ENCODE measurements around the gene PLAC9. TPM values are rescaled to one million over a fixed set of nuclear protein-coding genes. Genes with fewer than 3 reads are reported as not detected.

The PLAC9 gene
- total RNA-seq, 2 donors from 2014 or later, result 42.7 to 123 TPM

GRCh38 chr10:80176526-80176925 lies 44.0 kb downstream of the PLAC9 start:
- Histone ChIP-seq H3K36me3 (peaks cover 10% of the 10 kb centered on the region), H3K4me1 (ENCODE audit: control insufficient read depth in 1 of 2, low read depth in 2 of 2) (peaks cover 5 to 50% of the 10 kb centered on the region in 2 donors), H3K9me3 (no peaks in the 10 kb centered on the region), H3K27ac (no peak overlapping the region), H3K27me3 (replicated peaks; ENCODE audit: insufficient read depth) (no peaks in the 10 kb centered on the region), H3K4me3 (no peak overlapping the region)
- DNase-seq (ENCODE audit: low spot score) (no peak), ATAC-seq (ENCODE audit: insufficient number of reproducible peaks, low FRiP score, low read depth) (no peak)
- no peak for TF ChIP-seq CTCF (IDR thresholded peaks at IDR 0.05)

DNA sequence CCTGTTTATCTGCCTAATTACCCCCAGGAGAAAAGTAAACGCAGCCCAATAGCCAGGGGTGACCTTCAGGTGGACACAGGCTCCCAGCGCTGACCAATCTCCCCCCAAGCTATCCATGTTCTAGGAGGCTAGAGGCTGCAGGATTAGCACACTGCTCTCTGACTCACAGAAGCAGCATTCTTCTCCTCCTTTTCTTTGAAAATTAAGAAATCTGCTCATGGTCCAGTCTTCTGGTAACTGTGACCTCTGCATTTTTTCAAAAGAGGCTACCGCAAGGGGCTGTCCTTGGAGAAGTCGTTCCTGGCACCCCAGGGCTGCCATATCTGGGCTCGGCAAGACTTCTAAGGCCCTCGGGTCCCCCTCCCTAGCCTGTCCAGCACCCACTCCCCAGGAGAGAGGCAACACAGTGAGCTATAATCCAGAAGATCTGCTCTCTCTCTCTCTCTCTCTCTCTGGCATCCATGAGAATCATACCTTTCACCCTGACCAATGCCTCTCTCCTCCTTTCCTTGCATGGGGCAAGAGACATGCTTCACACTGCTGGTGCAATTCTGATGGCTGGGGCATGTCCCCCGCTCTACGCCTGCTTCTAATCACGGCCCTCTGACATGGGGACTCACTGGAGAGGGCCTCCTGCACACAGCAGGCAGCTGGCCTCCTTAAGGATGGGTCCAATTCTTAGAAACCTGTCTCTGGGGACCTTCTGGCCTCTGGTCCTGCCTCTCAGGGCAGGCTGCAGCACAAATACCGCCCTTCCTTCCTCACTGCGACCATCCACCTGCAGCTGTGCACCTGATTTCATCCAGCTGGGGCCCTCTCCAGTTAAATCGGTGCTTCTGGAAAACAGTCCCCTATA lies 45.5 kb downstream of the PLAC9 start:
- H3K36me3 ChIP-seq, result peaks cover 7% of the 10 kb centered on the region
- H3K4me1 ChIP-seq (ENCODE audit: control insufficient read depth in 1 of 2, low read depth in 2 of 2), result peaks cover 9 to 53% of the 10 kb centered on the region in 2 donors
- DNase-seq (ENCODE audit: low spot score) (no peak), ATAC-seq (ENCODE audit: insufficient number of reproducible peaks, low FRiP score, low read depth) (no peak)
- no peaks in the 10 kb centered on the region for H3K27me3 ChIP-seq (replicated peaks; ENCODE audit: insufficient read depth)
- no peak overlapping the region for H3K27ac ChIP-seq
- no peak for TF ChIP-seq CTCF (IDR thresholded peaks at IDR 0.05)
- H3K4me3 ChIP-seq, result no peak overlapping the region
- H3K9me3 ChIP-seq, result no peaks in the 10 kb centered on the region

DNA sequence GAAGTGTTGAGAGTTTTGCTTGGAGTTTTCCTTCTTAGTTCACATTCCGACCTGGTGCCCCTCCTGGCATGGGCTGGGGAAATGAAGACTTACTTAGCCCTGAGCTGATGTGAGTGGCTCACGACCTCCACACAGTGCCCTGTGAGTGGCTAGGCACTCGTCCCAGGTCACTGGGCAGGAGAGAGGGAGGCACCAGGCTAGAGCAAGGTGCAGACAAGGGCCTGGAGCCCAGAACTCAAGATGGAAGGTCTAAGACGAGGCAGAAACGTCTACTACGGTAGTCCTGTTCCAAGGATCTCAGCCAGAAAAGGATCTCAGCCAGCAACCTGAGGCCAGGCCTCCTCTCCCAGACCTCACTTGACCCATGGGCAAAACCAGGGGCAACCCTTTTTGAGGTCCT lies 50.5 kb downstream of the PLAC9 start:
- Histone ChIP-seq H3K4me3 (no peak overlapping the region), H3K9me3 (no peaks in the 10 kb centered on the region), H3K36me3 (peaks cover 7% of the 10 kb centered on the region), H3K27ac (no peak overlapping the region), H3K27me3 (replicated peaks; ENCODE audit: insufficient read depth) (no peaks in the 10 kb centered on the region), H3K4me1 (ENCODE audit: control insufficient read depth in 1 of 2, low read depth in 2 of 2) (peaks cover 43 to 73% of the 10 kb centered on the region in 2 donors)
- no peak for TF ChIP-seq CTCF (IDR thresholded peaks at IDR 0.05)
- DNase-seq (ENCODE audit: low spot score) (no peak), ATAC-seq (ENCODE audit: insufficient number of reproducible peaks, low FRiP score, low read depth) (no peak)

GRCh38 chr10:80183436-80183835 lies 50.9 kb downstream of the PLAC9 start:
- no peak for DNase-seq (ENCODE audit: low spot score)
- no peak for ATAC-seq (ENCODE audit: insufficient number of reproducible peaks, low FRiP score, low read depth)
- H3K27ac ChIP-seq, result no peak overlapping the region
- no peak overlapping the region for H3K4me3 ChIP-seq
- H3K4me1 ChIP-seq (ENCODE audit: control insufficient read depth in 1 of 2, low read depth in 2 of 2), result peaks cover 44 to 72% of the 10 kb centered on the region in 2 donors
- H3K27me3 ChIP-seq (replicated peaks; ENCODE audit: insufficient read depth), result no peaks in the 10 kb centered on the region
- H3K36me3 ChIP-seq, result peaks cover 7% of the 10 kb centered on the region
- no peak for TF ChIP-seq CTCF (IDR thresholded peaks at IDR 0.05)
- no peaks in the 10 kb centered on the region for H3K9me3 ChIP-seq

- DNase-seq (ENCODE audit: low spot score) (no peak), ATAC-seq (ENCODE audit: insufficient number of reproducible peaks, low FRiP score, low read depth) (no peak)
- Histone ChIP-seq H3K9me3 (no peaks in the 10 kb centered on the region), H3K36me3 (peaks cover 6% of the 10 kb centered on the region), H3K4me1 (ENCODE audit: control insufficient read depth in 1 of 2, low read depth in 2 of 2) (peaks cover 45 to 73% of the 10 kb centered on the region in 2 donors), H3K4me3 (no peak overlapping the region), H3K27ac (no peak overlapping the region), H3K27me3 (replicated peaks; ENCODE audit: insufficient read depth) (no peaks in the 10 kb centered on the region)
- TF ChIP-seq CTCF (IDR thresholded peaks at IDR 0.05), result no peak
Measured at GRCh38 chr10:80184291-80184690, 51.8 kb downstream of the PLAC9 start.

All from thoracic aorta (tissue), 2 donors.